Activated CD4-positive, CD25-positive, alpha-beta regulatory T cell treated with anti-CD3 and anti-CD28 coated beads, Interleukin-2, amount 50 U/mL, for 72 hours (primary cell): ENCODE data around the gene EPN1.
"Not testable (repeated sequence)": the region's sequence is repeated elsewhere in the genome, so short reads cannot be mapped to it uniquely, and the experiment has no call there.

Source experiments
- DNase-seq: peaks from one replicate; pipeline ENCODE4 v3.0.0; 2021

EPN1 gene

GRCh38 chr19:55694656-55695491, 19.8 kb downstream of the EPN1 start:
- no peak for DNase-seq

DNA sequence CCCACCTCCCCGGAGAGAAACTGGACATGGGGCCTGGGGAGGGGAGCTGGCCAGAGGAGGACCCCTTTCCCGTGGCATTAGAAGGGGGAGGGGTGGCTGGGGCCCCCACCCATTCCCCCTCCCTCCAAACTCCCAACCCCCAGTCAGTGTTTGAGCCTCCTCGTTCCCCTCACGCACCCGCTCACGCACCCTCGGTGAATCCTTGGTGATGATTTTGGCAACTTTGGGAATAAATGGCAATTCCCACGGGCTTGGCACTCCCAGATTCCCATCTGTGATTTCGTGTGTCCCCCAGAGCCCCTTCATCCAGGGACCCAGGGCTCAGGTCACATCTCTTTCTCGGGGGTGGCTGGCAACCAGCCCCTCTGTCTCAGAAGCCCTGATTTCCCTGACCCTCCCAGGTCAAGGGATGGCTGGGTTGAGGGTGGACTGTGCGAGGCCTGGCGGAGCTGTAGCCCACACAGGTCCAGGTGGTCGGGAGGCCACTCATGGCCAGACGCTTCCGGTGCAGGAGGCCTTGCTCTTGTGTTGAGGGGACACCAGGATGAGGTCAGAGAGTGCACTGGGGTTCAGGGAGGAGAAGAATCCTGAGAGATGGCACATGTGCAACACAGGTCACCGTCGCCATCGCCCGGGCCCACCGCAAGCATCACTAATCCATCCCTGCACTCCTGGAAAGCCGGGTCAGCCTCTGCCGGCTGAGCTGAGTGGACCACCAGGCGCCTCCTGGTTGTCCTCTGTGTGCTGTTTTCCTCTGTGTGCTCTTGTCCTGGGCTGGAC, 20.7 kb downstream of the EPN1 start:
- DNase-seq: no peak

DNA sequence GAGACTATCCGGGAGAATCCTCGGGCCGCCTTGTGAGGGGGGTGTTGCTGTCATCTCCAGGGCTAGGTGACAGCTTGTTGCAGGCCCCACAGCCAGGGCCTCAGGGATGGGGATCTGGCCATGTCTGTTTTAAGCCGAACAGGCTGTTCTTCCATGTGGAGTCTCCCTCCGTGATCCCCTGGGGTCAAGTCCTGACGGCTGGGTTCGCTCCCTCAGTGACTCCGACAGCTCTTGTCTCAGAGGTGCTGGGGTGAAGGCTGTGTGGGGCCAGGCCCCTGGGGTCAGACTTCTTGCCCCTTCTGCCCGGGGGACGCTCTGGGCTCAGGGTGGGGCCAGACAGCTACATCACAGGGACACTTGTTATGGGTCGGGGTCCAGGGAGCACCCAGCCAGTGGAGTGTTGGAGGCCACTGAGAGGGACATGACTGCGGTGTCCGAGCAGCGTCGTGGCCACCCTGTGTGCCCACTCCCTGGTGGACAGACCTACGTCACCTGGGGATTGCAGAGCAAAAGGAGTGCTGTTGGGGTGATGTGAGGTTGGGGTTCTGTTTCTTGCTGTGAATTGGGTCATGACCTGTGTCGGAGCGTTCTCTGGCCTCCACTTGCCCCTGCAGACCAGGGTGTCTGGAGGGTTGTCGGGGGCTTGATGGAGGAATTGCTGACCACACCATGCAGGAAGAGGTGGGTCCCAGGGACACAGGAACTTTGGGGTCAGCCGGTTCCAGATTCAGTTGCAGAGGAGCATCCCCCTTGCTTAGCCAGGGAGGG, 21.5 kb downstream of the EPN1 start:
- no peak for DNase-seq

DNA sequence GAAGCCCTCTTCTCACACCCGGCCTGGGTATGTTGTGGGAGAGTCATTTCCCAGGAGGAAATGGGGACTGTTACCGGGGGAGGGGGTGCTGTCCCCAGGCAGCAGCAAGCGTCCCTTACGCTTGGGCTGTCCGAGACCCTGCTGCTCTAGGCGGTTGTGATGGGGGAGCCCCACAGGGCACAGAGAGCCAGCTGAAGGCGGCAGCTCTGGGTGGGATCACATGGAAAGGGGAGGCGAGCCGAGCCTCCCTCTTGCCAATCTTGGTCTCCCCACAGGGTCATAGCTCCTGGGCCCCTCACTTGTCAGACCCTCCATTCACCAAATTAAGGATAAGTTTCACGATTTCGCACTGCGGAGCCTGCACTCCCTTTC, 22.0 kb downstream of the EPN1 start:
- DNase-seq: no peak

GRCh38 chr19:55697698-55698097, 22.7 kb downstream of the EPN1 start:
- DNase-seq: no peak

GRCh38 chr19:55698256-55698655, 23.2 kb downstream of the EPN1 start:
- no peak for DNase-seq

DNA sequence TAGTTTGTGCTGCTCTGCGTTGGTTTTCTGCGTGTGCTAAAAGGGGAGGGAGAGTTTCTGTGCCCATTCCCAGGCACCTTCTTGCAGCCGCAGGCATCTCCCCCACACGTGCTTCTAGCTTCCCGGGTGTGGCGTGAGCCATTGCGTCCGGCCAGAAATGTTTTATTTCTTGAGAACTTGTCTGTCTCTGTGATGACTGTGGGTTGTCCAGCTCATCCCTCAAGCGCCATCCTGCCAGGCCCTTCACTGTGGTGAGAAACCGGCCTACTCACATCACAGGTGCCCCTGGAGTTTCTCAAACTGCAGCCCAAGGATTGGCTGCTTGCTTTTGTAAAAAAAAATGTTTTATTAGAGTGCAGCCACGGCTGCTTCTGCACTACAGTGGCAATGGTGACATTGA, 24.2 kb downstream of the EPN1 start:
- DNase-seq: no peak

DNA sequence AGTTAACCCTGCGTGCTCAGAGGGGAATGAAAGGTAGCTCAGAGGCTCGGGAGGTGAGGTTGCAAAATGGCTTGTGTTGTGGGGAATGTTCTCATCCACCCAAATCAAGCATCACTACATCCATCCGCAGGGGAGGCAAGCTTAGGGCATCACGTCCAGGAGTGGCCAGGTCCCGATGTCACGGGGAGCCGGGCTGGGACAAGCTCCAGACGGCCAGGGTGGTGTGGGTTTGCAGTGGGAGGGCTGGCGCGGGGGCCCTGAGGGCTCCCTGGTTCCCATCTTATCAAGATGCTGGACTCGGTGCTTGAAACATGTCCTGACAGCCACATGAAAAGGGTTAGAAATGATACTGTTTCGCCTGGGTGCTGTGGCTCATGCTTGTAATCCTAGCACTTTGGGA, 25.8 kb downstream of the EPN1 start:
- no peak for DNase-seq

- DNase-seq: no peak
These were observed 27.2 kb downstream of the EPN1 start for GRCh38 chr19:55702131-55702627.

GRCh38 chr19:55703790-55704215, 28.8 kb downstream of the EPN1 start:
- peak; percentile 65 for DNase-seq

DNA sequence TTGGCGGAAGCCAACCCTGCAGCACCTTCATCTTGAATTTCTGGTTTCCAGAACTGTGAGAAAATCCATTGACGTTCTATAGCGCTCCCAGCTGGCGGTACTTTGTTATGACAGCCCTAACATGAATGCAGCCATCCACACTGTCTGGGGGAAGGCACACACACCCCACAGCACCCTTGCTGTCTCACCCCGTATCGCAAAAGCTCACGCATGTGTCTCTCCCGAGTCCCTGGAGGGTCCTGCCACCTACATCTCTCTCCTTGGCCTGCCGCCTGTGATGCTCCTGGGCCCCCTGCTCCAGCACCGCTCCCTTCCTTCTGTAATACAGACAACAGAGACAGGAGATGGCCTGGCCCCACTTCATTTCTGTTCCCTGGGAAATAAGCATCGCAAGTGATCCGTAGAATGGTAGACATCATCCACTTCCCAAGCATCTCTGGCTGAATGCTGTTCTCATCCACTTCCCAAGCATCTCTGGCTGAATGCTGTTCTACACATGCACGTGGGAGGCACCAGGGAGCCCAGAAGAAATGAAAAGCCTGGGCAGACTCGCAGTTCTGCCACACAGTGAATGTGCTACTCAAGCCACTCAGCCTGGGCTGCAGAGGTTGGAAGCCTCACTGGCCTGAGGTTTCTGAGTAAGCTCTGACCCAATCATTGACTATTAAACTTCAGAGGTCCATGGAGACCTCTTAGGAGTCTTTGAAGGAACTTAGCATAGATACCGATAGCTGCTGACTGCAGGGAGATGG, 29.6 kb downstream of the EPN1 start:
- no peak for DNase-seq

DNA sequence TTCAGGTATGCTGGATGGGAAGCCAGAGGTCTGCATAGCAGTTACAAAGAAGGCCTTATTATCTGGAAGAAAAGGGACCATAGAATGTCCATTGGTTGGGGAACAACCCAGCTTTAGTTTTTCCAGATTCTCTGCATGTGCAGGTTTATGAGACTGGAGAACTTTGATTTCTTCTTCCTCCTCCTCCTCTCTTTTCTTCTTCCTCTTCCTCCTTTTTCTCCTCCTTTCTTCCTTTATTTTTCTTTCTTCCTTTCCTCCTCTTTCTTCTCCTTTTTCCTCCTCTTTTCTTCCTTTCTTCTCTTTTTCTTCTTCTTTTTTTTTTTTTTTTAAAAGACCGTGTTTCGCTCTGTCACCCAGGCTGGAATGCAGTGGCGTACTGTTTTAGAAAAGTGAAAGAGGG, 30.9 kb downstream of the EPN1 start:
- DNase-seq: no peak

DNA sequence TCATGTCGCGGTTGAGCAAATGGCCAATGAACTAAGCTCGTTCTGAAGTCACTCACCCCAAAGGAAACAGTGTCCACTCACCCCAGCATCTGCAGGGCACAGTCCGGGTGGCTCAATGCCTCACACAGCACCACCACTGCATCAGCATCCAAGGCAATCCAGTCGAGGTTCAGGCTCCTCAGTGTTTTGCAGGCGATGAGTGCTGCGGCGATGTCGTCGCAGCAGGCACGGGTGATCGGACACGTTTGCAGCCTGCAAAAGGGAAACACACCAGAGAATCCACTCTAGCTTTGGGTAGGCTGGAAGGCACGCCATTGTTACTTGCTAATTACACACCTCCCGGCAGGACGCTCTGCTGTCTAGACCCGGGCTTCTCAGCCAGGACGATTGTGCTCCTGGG, 36.7 kb downstream of the EPN1 start:
- DNase-seq: no peak

GRCh38 chr19:55712804-55713631, 38.0 kb downstream of the EPN1 start:
- no peak for DNase-seq

DNA sequence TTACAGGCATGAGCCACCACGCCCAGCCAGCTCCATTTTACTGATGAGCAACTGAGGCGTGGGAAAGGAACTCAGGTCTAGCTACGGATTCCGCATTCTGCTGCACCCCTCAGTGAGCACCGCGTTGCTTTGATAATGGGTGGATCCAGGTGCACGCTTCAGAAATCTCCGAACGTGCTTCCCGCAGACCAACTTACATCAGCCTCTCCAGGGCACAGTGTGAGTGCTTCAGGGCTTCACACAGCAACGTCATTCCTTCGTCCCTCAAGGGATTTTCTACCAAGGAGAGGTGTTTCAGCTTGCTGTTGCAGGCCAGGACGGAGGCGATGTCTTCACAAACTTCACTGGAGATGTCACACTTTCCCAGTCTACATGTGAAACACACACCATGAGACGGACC, 41.5 kb downstream of the EPN1 start:
- DNase-seq: no peak

DNA sequence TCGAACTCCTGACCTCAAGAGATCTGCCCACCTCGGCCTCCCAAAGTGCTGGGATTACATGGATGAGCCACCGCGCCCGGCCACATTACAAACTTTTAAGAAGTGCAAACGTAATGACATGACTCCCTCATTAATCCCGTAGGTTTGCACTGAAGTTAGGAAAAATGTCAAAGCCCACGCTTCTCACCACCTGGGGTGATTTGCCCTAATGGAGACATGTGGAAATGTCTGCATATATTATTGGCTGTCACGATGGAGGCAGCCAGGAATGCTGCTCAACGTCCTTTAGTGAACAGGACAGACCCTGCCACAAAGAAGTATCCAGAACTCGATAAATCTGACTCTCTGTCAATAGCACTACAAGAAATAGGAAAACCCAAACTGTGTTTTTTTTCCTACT, 42.2 kb downstream of the EPN1 start:
- no peak for DNase-seq

DNA sequence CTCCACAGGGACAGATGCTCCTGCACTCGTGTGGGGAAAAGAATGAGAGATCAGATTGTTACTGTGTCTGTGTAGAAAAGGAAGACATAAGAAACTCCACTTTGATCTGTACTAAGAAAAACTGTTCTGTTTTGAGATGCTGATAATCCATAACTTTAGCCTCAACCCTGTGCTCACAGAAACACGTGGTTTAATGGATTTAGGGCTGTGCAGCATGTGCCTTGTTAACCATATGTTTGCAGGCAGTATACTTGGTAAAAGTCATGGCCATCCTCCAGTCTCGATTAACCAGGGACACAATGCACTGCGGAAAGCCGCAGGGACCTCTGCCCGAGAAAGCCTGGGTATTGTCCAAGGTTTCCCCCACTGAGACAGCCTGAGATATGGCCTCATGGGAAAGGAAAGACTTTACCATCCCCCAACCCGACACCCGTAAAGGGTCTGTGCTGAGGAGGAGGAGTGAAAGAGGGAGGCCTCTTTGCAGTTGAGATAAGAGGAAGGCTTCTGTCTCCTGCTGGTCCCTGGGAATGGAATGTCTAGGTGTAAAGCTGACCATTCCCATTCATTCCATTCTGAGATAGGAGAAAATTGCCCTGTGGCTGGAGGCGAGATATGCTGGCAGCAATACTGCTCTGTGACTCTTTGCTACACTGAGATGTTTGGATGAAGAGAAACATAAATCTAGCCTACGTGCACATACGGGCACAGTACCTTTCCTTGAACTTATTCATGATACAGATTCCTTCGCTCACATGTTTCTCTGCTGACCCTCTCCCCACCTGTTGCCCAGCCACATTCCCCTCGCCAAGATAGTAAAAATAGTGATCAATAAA, 43.1 kb downstream of the EPN1 start:
- DNase-seq: not testable (repeated sequence)

DNA sequence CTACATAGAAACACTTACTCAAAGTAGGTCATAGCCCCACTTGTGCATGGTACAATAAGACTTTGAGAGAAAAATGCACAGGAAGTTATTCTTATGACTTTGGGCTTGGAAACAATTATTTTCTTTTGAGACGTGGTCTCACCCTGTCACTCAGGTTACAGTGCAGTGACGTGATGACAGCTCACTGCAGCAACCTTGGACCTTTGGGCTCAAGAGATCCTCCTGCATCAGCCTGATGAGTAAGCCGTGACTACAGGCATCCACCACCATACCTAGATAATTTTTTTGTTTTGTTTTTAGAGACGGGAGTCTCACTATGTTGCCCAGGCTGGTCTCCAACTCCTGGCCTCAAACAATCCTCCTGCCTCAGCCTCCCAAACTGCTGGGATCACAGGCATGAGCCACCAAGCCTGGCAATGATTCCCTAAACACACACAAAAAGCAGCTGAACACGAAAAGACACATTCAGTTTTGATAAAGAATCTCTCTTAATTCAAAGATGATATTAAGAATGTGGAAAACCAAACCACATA, 45.3 kb downstream of the EPN1 start:
- no peak for DNase-seq

DNA sequence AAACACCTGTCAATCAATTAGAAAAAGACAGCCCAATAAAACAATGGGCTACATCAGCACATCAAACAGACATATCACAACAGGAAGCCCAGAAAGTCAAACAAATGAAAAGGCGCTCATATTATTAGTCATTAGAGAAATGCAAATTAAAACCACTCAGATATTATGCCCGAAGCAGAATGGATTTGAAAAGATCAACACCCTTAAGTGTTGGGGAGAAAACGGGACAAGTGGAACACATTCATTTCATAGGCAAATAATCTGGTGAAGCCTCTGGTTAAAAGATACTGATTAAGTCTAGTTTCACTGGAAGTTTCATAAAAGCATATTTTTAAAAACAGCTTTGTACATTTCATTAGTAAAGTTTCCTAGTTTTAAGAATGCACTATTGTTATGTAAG, 45.8 kb downstream of the EPN1 start:
- DNase-seq: no peak

GRCh38 chr19:55723491-55723890, 48.5 kb downstream of the EPN1 start:
- DNase-seq: no peak
